OCI-LY3 (cell line): ENCODE results near the gene ADAT2.

Experiments used
- H2AFZ ChIP-seq: fragments of 200-600, 300-600 bp; shearing (Covaris generic); 2 replicates; pipeline ENCODE4 v1.6.0; 2014; ENCODE audit warnings: antibody characterized with exemption, low read depth, low read length
- H3K27ac ChIP-seq: fragments of 200-600, 300-600 bp; sonication (generic); 2 replicates; pipeline ENCODE4 v1.5.1; 2014; ENCODE audit warnings: mild to moderate bottlenecking, low read length, moderate library complexity, mixed read lengths
- H3K27me3 ChIP-seq: fragments of 200-600, 300-600 bp; sonication (generic); 2 replicates; pipeline ENCODE4 v1.6.1; 2014; ENCODE audit warnings: low read depth, low read length, mixed read lengths
- H3K36me3 ChIP-seq: fragments of 200-600, 300-600 bp; sonication (generic); replicated peaks from 2 replicates; pipeline ENCODE3; 2014; ENCODE audit warnings: low read depth, low read length, mixed read lengths
- H3K4me1 ChIP-seq: fragments of 300-600, 200-600 bp; sonication (generic); 2 replicates; pipeline ENCODE4 v1.6.1; 2014; ENCODE audit warnings: low read length, mixed read lengths
- H3K4me2 ChIP-seq: fragments of 200-600, 300-600 bp; sonication (generic); 2 replicates; pipeline ENCODE4 v1.6.1; 2014; ENCODE audit warnings: low read length, mixed read lengths
- H3K4me3 ChIP-seq: fragments of 300-600, 200-600 bp; sonication (generic); 2 replicates; pipeline ENCODE4 v1.5.1; 2014; ENCODE audit warnings: antibody characterized with exemption, mild to moderate bottlenecking, low read length, moderate library complexity
- H3K79me2 ChIP-seq: fragments of 300-600, 200-600 bp; shearing (Covaris generic); 2 replicates; pipeline ENCODE4 v1.6.1; 2014; ENCODE audit warnings: mild to moderate bottlenecking, low read length, mixed read lengths
- H3K9ac ChIP-seq: fragments of 300-600, 200-600 bp; shearing (Covaris generic); 2 replicates; pipeline ENCODE4 v1.6.0; 2014; ENCODE audit warnings: mild to moderate bottlenecking, low read length, moderate library complexity
- H3K9me3 ChIP-seq: fragments of 200-600, 300-600 bp; shearing (Covaris generic); 2 replicates; pipeline ENCODE4 v1.6.1; 2014; ENCODE audit warnings: low read length, mixed read lengths; ENCODE audit not compliant: insufficient read depth
- H4K20me1 ChIP-seq: fragments of 200-600, 300-600 bp; sonication (generic); 2 replicates; pipeline ENCODE4 v1.6.1; 2016; ENCODE audit warnings: low read length, mixed read lengths; ENCODE audit not compliant: insufficient read depth
- CTCF ChIP-seq: fragments of 200-600, 300-600 bp; sonication (generic); IDR thresholded peaks from 2 replicates; pipeline ENCODE4 v1.5.1; 2014; ENCODE audit warnings: antibody characterized with exemption, low read length, low read depth
- EZH2phosphoT487 ChIP-seq: fragments of 200-600 bp; shearing (Covaris generic); IDR thresholded peaks from 2 replicates; pipeline ENCODE4 v1.6.1; 2018; ENCODE audit warnings: antibody characterized with exemption, mixed run types, low read depth

Gene ADAT2

GRCh38 chr6:143410859-143411270, 39.6 kb downstream of the ADAT2 start:
- Histone ChIP-seq H3K4me2 (no peak overlapping the region), H3K79me2 (no peaks in the 10 kb centered on the region), H3K4me3 (no peak overlapping the region), H3K9ac (no peak overlapping the region), H3K4me1 (no peaks in the 10 kb centered on the region), H4K20me1 (no peaks in the 10 kb centered on the region), H3K36me3 (no peaks in the 10 kb centered on the region), H3K9me3 (no peaks in the 10 kb centered on the region), H3K27ac (no peak overlapping the region), H2AFZ (no peak overlapping the region), H3K27me3 (no peaks in the 10 kb centered on the region)
- no peak for TF ChIP-seq CTCF
- no peak for TF ChIP-seq EZH2phosphoT487

GRCh38 chr6:143408787-143409162, 41.7 kb downstream of the ADAT2 start:
- H3K79me2 ChIP-seq: no peaks in the 10 kb centered on the region
- no peak overlapping the region for H3K4me3 ChIP-seq
- no peaks in the 10 kb centered on the region for H3K36me3 ChIP-seq
- H4K20me1 ChIP-seq: no peaks in the 10 kb centered on the region
- H3K4me2 ChIP-seq: no peak overlapping the region
- no peaks in the 10 kb centered on the region for H3K27me3 ChIP-seq
- no peak for TF ChIP-seq EZH2phosphoT487
- no peak overlapping the region for H2AFZ ChIP-seq
- no peak overlapping the region for H3K9ac ChIP-seq
- H3K9me3 ChIP-seq: no peaks in the 10 kb centered on the region
- no peaks in the 10 kb centered on the region for H3K4me1 ChIP-seq
- H3K27ac ChIP-seq: no peak overlapping the region

GRCh38 chr6:143408151-143408786, 42.2 kb downstream of the ADAT2 start:
- H3K27me3 ChIP-seq: no peaks in the 10 kb centered on the region
- H4K20me1 ChIP-seq: no peaks in the 10 kb centered on the region
- no peaks in the 10 kb centered on the region for H3K36me3 ChIP-seq
- H3K9me3 ChIP-seq: no peaks in the 10 kb centered on the region
- no peak for TF ChIP-seq CTCF
- TF ChIP-seq EZH2phosphoT487: no peak
- no peaks in the 10 kb centered on the region for H3K79me2 ChIP-seq
- no peak overlapping the region for H3K9ac ChIP-seq
- no peak overlapping the region for H3K27ac ChIP-seq
- H3K4me1 ChIP-seq: no peaks in the 10 kb centered on the region
- no peak overlapping the region for H3K4me2 ChIP-seq
- H2AFZ ChIP-seq: no peak overlapping the region
- no peak overlapping the region for H3K4me3 ChIP-seq

GRCh38 chr6:143406673-143407072, 43.8 kb downstream of the ADAT2 start:
- no peaks in the 10 kb centered on the region for H3K4me1 ChIP-seq
- no peak for TF ChIP-seq CTCF
- no peak for TF ChIP-seq EZH2phosphoT487
- no peaks in the 10 kb centered on the region for H3K27me3 ChIP-seq
- no peak overlapping the region for H2AFZ ChIP-seq
- H3K9me3 ChIP-seq: no peaks in the 10 kb centered on the region
- no peak overlapping the region for H3K27ac ChIP-seq
- H3K4me3 ChIP-seq: no peak overlapping the region
- no peak overlapping the region for H3K4me2 ChIP-seq
- no peak overlapping the region for H3K9ac ChIP-seq
- H3K79me2 ChIP-seq: no peaks in the 10 kb centered on the region
- no peaks in the 10 kb centered on the region for H4K20me1 ChIP-seq
- no peaks in the 10 kb centered on the region for H3K36me3 ChIP-seq
